CD4-positive, alpha-beta T cell treated with Interleukin-12 subunit alpha and Interleukin-12 subunit beta, for 1 hour (primary cell): ENCODE measurements around the gene UBN1.
"Not testable (repeated sequence)": the region's sequence is repeated elsewhere in the genome, so short reads cannot be mapped to it uniquely, and the experiment has no call there.

Experiments used
- DNase-seq: peaks from one replicate; pipeline ENCODE4 v3.0.0-alpha.2; 2020

Gene UBN1

GRCh38 chr16:4886151-4886550, 38.9 kb downstream of the UBN1 start:
- DNase-seq, result no peak

DNA sequence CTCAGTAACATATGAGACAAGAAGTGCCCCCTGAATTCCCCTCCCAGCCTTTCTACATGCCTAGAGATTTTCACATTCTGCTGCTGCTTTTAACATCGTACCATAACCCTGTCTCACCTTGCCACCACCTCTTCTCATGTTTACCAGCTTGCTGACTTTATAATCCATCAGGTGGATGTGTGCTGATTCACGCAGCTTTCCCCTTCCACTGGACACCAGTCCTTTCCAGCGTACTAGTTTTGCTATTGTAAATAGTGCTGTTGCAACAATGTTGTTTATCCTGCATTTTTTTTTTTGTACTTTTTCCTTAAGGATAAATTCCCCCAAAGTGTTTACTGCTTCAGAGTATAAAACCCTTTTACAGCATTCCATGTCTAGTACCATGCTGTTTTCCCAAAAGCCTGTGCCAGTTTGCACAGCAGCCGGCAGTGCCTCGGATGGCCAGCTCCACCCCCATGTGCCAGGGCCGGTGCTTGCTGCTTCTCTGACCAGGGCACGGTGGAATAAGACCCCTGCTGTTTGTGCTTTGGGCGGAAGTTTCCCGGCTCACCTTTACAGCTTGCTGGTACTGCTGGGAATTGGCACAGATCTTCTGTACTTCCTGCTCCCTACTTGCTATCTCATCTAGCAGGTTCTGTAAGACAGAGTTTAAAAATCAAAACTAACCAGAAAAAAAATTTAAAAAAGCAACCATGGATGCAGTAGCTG, 41.3 kb downstream of the UBN1 start:
- DNase-seq, result no peak

DNA sequence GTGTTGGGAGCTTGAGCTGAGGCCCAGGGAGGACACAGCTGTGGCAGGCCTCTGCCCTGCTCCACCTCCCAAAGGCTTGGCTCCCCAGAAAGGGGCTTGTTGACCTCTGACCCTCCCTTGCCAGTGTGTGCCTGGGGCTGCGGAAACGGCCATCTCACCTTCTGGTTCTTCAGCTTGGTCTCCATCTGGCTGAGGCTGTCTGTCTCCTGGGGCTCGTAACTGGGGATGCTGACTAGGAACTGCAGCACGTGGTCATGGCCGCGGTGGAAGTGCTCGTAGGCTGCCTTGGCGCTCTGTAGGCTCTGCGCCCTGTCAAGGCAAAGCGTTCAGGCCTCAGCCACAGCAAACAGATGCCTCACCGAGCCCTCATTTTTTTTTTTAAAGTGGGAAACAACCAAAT, 42.7 kb downstream of the UBN1 start:
- DNase-seq, result no peak

- no peak for DNase-seq
These were observed 43.4 kb downstream of the UBN1 start for GRCh38 chr16:4890686-4891085.

- DNase-seq, result no peak
These were observed 44.0 kb downstream of the UBN1 start for GRCh38 chr16:4891097-4891885.

DNA sequence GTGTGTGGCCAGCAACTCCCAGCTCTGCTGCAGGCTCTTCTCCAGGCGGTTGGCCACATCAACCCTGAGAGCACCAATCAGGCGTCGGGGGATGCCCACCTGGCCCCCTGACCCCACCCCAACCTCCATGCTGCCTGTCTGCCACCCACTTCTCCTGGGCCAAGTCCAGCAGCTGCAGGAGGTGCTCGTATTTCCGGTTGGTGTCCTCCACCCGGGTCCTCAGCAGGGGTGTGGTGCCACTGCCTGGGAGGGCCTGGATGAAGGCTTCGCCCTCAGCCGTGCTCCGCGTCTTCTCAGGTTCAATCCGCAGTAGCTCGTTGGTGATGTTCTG, 44.6 kb downstream of the UBN1 start:
- DNase-seq, result no peak

DNA sequence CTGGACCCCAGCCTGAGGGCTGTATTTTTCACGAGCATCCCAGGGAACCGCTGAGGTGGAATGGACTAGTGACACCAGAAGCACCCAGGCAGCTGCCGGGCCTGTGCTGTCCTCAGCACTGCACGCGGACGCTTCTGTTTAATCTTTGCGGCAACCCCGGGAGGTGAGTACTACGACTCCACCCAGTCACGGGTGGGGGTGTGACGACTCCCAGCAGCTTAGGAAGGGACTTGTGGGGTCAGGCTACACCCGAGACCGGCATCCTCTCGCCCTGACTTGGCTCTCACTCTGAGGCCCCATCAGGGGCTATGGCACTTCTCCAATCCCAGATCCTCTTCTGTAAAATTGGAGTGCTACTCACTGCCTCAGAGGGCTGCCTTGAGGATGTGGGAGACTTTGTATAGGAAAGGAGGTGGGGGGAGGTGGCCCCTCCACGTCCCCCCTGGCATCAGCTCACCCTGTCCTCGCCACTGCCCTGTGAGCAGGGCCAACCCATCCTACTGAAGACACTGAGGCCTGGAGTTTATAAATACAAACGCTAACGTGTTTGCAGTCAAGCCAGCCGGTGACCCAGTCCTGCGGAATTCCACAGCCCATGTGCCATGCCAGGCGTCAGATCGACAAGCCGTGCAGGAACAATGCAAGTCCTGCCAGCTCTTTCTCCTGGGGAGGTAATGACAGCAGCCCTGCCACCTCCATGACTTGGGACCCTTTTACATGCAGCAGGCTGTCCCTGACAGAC, 45.3 kb downstream of the UBN1 start:
- no peak for DNase-seq

DNA sequence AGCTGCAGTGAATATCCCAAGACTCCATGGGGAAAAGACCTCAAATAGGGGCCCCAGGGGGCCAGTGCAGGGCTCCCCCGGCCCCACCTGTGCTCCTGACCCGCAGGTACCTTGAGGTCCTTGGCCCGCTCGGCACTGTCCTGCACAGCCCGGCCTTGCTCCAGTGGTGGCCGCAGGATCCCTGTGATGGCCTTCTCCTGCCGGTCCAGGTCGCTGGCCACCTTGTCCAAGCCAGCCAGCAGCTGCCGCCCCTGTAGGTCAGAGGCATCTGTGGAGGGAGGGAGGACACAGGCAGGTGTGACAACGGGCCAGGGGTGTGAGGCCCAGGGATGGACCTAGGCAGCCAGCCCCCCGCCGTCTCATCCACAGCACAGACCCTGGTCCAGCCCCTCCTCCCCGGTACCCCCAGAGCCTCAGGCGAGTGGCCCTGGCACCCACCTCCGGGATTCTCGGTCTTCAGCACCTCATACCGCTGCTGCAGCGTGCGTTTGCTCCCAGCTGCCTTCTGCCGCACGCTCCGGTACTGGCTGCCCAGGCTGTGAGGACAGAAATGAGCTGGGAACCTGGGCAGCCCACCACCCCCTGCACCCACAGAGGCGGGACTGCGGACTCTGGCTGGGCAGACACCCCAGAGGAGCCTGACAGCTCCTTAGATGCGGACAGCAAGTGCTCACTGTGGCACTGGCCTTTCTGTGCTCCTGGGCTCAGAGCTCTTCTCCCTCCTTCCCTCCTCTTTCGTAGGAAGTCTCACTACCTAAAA, 46.0 kb downstream of the UBN1 start:
- no peak for DNase-seq

DNA sequence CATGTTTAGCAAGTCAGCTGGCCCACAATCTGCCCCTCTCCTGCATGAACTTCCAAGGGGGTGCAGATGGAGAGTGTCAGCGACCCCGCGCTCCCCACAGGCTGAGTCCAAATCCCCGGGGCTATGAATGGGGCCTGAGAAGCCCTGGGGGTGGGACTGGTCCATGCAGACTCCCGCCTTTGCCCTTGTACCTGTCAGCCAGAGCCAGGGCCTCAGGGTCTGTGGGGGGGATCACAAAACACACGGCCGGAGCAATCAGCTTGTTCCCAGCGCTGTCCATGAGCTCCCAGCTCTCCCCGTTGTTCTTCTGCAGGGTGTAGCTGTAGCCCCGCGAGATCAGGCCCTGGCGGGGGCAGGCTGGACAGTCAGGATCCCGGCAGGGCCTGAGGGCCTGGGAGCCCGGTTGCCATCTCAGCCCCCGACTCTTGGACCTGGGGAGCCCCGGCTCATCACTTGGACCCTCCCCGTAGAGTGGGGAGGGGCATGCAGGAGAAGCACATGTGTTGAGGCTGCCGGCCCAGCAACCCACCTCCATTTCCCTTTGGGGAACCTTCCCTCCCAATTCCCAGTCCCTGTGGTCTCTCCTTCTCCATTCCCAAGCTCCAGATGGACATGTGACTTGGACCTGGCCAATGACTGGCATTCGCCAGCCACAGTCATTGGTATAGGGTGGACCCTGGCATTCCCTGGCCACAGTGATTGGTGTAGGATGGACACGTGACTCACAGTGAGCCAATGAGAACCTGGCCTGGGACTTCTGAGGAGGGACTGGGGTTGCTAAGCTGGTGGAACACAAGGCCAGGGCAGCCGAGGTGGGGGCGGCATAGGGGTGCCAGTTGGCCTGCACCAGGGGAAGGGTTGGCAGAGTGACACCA, 47.2 kb downstream of the UBN1 start:
- DNase-seq, result no peak

DNA sequence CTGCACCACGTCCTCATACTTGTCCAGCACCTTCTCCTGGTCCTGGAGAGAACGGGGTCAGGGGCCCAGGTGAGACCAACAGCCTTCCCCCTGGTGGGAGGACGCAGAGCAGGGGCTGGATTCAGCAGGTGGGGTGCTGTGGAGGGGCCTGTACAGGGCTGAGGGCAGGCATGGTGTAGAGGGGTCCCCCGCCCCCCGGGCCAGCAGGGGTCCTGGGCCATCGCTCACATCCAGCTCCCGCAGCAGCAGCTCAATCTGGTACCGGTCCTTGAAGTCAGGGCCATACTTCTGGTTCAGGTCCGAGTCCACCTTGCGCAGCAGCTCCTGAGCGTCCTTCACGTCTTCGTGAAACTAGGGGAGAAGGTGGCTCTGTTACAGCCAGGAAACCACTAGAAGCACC, 48.1 kb downstream of the UBN1 start:
- DNase-seq, result no peak

DNA sequence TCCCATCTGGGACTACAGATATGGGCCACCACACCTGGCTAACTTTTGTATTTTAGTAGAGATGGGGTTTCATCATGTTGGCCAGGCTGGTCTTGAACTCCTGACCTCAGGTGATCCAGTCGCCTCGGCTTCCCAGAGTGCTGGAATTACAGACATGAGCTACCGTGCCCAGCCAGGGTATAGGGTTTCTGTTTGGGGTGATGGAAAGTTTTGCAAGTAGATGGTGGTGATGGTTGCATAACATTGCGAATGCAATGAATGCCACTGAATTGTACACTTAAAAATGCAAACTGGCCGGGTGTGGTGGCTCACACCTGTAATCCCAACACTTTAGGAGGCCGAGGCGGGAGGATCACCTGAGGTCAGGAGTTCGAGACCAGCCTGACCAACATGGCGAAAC, 49.5 kb downstream of the UBN1 start:
- not testable (repeated sequence) for DNase-seq

DNA sequence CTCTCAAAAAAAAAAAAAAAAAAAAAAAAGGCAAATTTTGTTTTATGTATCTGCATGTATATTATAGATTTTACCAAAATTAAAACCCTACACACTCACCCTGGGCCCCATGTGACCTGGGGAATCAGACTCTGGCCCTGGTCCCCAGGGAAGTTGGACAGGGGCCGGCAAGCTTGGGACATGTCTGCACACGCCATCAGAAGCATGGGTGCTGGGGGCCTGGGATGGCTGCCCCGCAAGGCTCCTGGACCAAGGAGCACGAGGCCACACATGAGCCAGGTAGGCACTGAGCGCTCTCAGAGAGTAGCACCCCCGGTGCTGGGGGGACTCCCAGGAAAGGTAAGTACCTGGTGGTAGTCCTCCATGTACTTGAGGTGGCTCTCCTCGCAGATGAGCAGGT, 50.0 kb downstream of the UBN1 start:
- no peak for DNase-seq

DNA sequence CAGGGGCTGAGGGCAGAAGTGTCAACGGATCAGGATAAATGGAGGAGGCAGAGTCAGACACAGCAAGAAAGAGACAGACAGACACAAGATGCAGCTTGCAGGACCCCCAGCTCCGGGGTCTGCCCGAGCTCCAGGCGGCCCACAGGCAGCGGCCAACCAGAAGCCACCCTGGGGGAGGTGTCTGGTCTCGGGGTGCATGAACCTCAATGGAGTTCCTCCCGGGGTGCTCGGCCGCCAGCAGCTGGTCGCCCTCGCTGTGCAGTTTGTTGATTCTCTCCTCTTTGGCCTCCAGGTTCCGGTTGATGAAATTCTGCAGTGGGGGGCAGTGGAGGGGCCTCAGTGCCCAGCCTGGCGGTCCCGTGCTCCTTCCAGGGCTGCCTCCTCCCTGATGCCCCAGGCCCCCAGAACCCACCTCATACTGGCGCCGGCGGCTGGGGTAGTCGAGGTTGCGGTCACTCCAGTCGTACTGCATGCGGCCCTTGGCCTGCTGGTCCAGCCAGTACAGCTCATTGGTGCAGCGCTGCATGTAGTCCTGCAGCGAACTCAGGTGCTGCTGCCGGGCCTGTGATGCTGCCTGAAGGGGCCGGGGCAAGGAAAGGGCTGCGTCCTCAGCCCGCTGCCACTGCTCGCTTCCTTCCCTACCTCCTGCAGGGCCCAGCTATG, 51.7 kb downstream of the UBN1 start:
- DNase-seq, result no peak

DNA sequence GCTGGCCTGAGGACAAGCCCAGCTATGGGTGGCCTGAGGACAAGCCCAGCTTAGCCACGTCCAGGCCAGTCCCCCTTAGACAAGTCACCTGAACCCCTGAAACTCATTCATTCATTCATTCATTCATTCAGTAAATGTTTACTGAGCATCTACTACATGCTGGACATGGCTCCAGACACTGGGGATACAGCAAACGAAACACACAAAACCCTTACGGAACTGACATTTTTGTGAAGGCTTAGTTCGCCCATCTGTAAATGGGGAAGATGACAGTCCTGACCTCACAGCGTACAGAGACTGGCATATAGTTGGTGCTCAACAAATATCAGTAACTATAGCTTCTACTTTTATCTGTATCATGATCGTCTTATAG, 52.2 kb downstream of the UBN1 start:
- no peak for DNase-seq

DNA sequence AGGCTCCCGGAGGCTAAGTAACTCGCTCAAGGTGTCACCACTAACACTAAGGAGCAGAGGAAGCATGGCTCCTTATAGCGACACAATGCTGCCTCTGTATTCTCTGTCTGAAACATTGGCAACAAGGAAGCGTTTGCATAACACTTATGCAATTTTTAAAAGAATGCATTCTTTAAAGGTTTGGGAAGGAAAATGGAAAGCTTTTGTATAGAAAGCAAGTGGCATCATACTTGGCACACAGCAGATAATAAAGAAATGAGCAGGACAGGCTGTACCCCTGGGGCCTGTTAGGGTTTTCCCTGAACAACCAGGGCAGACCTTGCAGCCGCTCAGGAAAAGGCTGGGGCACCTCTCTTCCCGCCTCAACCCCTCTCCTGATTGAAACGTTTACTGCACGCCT, 52.8 kb downstream of the UBN1 start:
- DNase-seq, result no peak

- no peak for DNase-seq
These were observed 53.5 kb downstream of the UBN1 start for GRCh38 chr16:4900750-4901149.

DNA sequence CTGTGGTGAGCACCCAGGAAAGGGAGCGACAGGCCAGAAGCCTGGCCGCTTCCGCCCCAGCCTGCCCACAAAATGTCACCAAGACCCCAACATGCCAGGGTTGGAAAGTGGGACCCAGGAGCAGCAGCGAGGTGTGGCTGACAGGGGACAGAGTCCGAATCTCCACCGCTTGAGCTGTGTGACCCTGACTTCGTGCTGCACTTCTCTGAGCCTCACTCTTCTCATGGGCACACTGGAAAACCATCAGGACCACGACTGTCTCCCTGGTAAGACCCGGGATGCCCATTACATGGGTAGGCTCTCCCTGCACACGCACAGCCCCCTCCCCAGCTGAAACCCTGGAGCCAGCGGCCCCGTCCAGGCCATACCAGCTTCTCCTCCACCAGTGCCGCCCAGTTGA, 54.8 kb downstream of the UBN1 start:
- no peak for DNase-seq

- DNase-seq, result no peak
These were observed 57.0 kb downstream of the UBN1 start for GRCh38 chr16:4904108-4904941.

GRCh38 chr16:4904942-4905615, 57.8 kb downstream of the UBN1 start:
- DNase-seq, result no peak

DNA sequence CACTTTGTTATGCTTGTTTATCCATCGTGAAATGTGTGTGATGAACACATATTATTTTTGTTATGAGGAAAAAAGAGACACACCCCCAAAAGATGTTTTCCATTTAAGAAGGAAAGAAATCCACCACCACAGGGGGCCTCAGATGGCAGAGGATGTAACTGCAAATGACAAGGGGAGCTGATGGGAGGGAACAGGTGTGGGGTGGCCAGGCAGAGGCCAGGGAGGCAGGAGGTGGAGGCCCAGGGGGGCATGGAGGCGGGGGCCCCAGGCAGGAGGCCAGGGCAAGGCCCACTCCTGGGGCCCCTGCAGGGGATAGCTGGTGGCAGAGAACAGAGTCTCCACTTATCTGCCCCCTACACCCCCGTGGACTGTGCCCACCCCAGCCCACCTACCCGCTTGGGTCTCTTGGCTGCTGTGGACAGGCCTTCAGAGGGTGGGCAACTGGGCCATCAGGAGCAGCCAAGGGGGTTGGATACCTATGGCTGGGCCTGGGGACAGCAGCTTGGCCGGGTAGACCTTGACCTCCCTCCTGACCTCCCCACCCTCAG, 61.6 kb downstream of the UBN1 start:
- no peak for DNase-seq
